HL-60 (cell line): ENCODE results near the gene CPN1.

Experiments
- CTCF ChIP-seq: IDR thresholded peaks from one replicate; pipeline ENCODE4 v1.5.1; 2011; ENCODE audit warnings: low read length, control low read depth, inconsistent platforms; ENCODE audit not compliant: insufficient read depth
- POLR2AphosphoS5 ChIP-seq: IDR thresholded peaks from 2 replicates; pipeline ENCODE4 v1.6.1; 2012; ENCODE audit warnings: low read depth

- TF ChIP-seq CTCF (no peak), POLR2AphosphoS5 (no peak)
Observed at GRCh38 chr10:100085596-100085995, 3.9 kb upstream of the CPN1 start.
